NCI-H82 (cell line): ENCODE data around the gene DPP4.

ENCODE experiments used
- DNase-seq: peaks from one replicate; lab custom pipeline; 2025; lab: John Stamatoyannopoulos, UW

The DPP4 gene

DNA sequence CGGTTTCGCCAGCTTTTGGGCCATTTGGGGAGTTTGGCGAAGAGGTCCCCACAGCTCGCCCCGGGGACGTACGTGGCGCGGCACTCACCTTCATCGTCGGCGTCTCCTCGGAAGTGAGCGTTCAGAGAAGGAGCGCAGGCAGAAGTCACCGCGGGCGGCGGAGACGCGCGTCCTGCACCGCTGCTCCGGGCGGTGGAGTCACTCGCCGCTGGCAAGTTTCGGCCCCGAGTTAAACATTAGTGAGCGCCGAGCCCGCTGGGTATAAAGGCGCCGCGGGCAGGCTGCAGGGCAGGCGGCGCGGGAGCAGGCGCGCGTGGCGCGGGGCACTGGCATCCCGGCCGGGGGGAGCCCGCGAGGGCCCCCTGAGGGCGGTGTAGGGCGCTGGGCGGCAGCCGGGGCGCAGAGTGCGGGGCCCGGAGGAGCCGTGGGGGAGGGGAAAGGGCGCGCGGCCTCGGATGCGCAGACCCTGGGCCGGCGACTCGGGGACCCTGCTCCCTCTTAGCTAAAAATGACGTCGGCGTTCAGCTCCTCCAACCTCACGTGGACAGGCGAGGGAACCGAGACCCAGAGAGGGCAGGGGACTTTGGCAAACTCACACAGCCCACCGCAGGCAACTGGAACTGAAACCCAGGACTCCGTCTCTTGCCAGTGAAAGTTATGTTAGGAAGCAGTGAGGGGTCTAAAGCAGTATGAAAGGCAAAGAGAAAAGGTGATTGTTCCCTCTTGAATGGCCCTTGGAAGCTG lies at the start of gene DPP4:
DPP4 (minus strand) TSS at position 328 of the 744 bp plus-strand sequence; CDS start at position 94, 234 bp downstream.
- peak; percentile 62 for DNase-seq

GRCh38 chr2:162118166-162119031 lies 44.4 kb upstream of the DPP4 start:
- DNase-seq: no peak

DNA sequence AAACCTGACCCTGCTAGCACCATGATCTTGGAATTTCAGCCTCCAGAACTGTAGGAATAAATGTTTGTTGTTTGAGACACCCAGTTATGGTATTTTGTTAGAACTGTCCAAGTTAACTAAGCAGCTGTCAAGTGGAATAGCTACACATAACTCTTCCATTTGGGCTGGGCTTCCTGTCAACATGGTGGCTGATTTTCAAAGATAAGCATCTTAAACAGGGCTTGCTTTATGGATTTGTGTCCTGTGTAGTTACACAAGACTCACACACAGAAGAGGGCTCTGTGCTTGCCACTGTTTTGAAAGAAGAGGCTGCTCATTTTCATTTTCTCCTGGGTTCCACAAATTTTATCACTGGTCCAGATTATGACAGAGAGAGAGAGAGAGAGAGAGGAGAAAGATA lies 42.3 kb upstream of the DPP4 start:
- DNase-seq: no peak

DNA sequence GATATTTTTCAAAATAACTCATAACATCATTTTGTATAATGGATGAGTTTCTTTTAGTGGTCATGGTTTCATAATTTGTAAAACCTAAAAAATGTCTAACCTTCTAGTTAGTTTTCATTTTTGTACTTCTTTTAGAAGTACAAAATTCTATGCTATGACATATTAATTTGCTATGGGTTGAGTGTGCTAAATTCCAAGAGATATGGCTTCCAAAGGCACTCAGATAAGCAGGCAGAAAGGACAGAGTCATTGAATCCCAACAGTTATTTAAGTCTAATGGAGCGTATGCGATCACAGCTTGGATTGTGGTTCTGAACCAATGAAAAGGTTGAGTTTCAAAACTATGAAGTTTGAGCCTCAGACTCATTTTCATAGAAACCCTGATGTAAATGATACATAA lies 41.1 kb upstream of the DPP4 start:
- no peak for DNase-seq

- no peak for DNase-seq
Measured at GRCh38 chr2:162114271-162114670, 40.3 kb upstream of the DPP4 start.

DNA sequence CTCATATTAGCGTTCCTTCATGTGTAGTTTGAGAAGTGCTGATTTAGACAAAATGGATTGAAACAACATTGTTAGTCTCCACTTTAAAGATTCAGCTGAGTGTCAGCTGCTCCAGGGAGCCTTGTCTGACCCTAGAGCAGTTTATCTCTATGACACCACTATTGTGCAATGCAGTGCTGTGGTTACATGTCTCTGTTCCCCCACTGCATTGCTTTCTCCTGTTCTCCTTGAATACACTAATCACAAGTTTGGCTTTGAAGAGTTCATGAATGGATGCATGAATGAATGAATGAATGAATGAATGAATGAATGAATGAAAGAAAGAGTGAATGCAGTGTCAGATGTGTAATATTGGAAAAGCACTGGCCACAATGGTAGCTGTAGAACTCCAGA lies 39.8 kb upstream of the DPP4 start:
- no peak for DNase-seq

DNA sequence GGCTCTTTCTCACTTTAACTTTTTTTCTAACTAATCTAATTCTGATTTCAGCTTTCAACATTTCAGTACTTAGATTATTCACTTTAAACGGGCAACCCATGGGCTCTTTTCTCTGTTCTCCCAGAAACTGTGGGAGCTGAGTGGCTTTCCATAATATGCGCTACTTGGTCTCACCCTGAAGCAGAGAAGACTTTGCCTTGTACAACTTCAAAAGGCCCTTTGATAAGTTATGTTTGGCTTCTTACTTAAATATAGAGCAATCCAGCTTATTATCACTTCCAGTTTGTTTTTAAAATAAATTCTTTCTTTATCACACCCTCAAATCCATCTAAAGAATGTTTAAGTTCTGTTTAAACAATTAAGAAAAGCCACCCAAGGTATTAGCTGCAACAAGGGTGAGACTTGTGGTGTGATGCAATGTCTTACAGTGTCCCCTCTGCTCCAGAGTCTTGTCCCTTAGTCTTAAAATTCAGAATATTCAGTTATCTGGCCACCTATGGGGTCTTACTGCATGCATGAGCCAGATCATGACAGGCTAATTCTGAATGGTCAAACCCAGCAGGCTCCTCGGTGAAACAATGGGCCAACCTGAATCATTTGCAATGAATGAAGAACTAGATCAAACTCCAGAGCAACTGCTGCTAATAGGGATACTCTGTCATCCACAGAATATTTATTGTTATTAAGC lies 39.2 kb upstream of the DPP4 start:
- DNase-seq: no peak

DNA sequence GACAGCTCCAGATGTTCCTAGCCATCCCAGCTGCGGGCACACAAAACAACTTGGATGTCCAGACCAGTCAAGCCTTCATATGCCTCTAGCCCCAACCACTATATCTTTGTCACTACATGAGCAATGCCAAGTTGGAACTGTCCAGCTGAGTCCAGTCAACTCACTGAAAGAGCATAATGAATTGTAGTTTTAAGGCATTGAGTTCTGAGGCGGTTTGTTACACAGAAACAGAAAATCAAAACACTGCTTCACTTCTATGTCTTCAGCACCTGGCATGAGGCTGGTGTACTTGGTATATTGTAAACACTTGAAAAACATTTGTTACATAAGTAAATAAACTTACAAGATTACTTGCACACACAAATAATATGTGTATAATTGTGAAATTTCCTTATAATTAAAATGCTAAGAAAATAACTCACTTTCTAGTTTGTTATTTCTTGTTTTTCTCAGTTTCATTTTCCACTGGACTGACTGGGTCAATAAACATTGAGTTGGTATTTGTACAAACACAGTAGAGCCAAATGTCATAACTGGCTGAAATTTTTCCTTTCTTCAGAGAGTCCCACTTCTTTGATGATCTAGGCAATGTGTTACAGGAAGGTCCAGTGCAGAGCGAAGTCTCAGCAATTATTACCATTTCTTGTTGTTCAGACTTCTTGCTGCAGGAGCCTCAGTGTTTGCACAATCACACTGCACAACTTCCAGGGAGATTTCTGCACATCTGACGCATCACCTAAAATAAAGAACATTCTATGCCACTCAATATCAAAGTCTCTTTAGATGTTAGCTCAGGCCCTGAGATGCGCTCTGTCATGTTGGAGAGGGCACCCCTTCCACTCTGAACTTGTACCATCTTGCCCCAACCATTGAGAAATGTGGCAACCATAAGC lies 38.2 kb upstream of the DPP4 start:
- DNase-seq: no peak

- no peak for DNase-seq
Measured at GRCh38 chr2:162107361-162107901, 33.4 kb upstream of the DPP4 start.

- DNase-seq: no peak
Measured at GRCh38 chr2:162106746-162107145, 32.7 kb upstream of the DPP4 start.

- DNase-seq: no peak
Measured at GRCh38 chr2:162106146-162106551, 32.1 kb upstream of the DPP4 start.

DNA sequence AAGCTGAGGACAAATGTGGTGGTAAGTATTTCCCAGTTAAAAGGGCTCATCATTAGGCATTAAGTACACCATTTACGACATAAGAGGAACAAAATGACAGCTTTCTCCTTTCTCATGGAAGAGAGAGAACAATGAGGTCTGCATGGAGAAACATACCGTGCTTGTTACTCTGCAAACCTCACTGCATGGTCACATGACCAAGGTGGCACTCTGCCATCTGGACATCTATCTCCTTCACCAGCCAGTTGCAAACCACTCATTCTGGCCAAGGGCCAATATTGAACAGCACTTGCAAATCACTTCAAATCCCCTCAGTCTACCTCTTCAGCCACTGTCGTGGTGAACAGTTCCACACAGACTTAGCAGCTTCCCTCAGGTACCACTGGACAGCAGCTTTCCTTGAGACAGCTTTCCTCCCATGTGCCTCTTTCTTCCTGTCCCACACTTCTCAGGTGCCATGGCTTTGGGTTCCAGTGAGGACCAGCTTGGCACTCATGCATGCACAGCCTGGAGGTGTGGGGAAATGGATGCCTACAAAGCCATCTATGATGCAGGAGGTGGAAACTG lies 29.5 kb upstream of the DPP4 start:
- peak; percentile 85 for DNase-seq

- DNase-seq: no peak
Measured at GRCh38 chr2:162100579-162100978, 26.6 kb upstream of the DPP4 start.

DNA sequence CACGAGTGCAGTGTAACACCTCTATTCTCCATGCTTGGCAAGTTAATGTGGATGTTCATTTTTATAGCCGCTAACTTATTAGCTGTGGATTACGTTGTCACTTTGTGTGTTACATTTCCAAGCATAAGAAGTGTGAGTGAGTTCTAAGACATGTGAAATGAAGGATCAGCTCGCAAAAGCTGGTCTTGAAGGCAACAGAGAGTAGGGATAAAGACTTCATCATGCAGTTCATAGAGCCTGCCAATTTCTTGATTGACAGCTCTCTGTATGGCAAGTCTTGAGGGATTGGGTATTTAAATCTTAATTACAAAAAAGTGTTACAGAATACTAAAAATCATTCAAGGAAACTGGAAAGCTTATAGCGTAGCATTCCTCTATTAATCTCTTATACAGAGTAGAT lies 25.8 kb upstream of the DPP4 start:
- no peak for DNase-seq

- DNase-seq: no peak
Measured at GRCh38 chr2:162092658-162093556, 18.9 kb upstream of the DPP4 start.

DNA sequence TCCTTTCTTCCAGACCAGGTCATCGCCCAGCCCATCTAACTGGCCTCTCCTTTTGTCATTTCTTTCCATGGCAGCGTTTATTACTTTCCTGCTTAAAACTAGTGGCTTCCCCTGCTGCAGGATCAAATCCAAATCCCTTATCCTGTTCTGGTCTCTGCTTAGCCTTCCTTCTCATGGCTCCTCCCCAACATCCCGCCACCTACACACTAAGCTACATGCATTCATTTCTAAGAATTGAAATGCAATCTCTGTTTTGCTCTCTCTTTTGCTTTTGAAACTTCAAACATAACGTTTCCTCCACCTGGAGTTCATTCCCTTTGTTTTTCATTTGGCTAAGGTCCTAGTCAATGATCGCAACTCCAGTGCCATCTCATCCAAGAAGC lies 18.0 kb upstream of the DPP4 start:
- DNase-seq: no peak

GRCh38 chr2:162091325-162092007 lies 17.5 kb upstream of the DPP4 start:
- DNase-seq: peak; percentile 42

GRCh38 chr2:162090109-162090508 lies 16.1 kb upstream of the DPP4 start:
- peak; percentile 95 for DNase-seq

DNA sequence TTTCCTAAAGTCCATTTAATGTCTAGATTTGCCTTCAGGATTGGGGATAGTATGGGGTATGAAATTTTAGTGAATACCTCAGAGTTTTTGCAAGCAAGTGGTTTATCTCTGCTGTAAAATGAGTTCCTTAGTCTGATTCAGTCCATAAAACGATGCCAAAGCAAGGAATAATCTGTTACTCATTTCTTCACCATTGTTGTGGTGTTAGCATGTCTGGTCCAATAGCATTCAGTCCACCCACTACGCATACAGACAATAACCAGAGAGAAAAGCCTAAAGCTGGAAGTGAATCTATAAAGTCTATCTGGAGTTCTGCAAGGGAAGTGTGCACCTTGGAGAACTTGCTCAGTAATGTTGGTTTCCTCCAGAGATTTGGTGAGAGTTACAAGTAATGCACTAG lies 12.9 kb upstream of the DPP4 start:
- no peak for DNase-seq
